Uterus (tissue), 2 donors: Measurements from ENCODE around the gene KIFAP3.

Experiments
- POLR2A ChIP-seq, 2 donors: fragments of 450-650 bp; IDR thresholded peaks; one replicate each; pipeline ENCODE4 v1.6.1; 2016; ENCODE audit warnings: antibody characterized with exemption in 2 of 2, mild to moderate bottlenecking in 1 of 2, moderate library complexity in 1 of 2
- TF ChIP-seq, protein P1 (sequence below), 4 experiments: fragments of 200-600 bp in 2 of 4; fragments of 450-650 bp in 2 of 4; sonication (generic) in 2 of 4; IDR thresholded peaks; one replicate each; pipeline ENCODE4 v1.5.1; 2016 to 2019; ENCODE audit warnings: antibody characterized with exemption in 4 of 4, mild to moderate bottlenecking in 2 of 4, moderate library complexity in 1 of 4

DNA sequence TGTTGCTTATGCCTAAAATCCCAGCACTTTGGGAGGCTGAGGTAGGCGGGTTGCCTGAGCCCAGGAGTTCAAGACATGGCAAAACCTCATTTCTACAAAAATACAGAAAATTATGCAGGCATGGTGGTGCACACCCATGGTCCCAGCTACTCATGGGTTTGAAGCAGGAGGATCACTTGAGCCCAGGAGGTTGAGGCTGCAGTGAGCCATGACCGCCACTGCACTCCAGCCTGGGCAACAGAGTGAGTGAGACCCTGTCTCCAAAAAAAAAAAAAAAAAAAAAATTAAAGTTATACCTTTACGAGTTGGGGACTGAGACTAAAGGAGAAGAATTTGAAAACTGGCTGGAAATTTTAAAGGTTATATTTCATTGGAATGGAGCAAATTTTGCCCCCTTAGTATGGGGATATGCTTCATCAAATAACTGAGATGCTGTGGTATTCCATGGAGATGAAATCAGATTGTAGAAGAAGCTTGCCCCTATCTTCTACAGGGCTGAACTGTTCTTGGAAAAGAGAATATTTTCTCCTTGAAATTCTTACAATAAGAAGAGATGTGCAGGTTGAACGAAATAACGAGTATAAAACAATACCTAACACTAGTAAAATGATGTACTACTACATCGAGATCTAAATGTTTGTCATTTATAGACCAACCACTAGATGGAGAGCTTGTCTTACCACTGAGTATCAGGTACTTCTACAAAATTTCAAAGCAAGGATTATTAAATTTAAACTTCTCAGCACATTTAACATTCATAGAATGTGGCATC is 145.9 kb downstream of the KIFAP3 start:
- TF ChIP-seq, protein P1, sequence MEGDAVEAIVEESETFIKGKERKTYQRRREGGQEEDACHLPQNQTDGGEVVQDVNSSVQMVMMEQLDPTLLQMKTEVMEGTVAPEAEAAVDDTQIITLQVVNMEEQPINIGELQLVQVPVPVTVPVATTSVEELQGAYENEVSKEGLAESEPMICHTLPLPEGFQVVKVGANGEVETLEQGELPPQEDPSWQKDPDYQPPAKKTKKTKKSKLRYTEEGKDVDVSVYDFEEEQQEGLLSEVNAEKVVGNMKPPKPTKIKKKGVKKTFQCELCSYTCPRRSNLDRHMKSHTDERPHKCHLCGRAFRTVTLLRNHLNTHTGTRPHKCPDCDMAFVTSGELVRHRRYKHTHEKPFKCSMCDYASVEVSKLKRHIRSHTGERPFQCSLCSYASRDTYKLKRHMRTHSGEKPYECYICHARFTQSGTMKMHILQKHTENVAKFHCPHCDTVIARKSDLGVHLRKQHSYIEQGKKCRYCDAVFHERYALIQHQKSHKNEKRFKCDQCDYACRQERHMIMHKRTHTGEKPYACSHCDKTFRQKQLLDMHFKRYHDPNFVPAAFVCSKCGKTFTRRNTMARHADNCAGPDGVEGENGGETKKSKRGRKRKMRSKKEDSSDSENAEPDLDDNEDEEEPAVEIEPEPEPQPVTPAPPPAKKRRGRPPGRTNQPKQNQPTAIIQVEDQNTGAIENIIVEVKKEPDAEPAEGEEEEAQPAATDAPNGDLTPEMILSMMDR (IDR thresholded peaks at IDR 0.05): peak; percentile 63 to 71 (median 66)
- no peak for TF ChIP-seq POLR2A (IDR thresholded peaks at IDR 0.05)
